ACC112 (cell line): ENCODE measurements around the gene SEPTIN3.

Source experiments
- H2AFZ ChIP-seq: fragments of 200-600 bp; sonication (generic); one replicate; pipeline ENCODE4 v1.6.0; 2017; ENCODE audit warnings: antibody characterized with exemption, low read length; ENCODE audit not compliant: unreplicated experiment
- H3K27ac ChIP-seq: fragments of 200-600 bp; sonication (generic); 2 replicates; pipeline ENCODE4 v1.5.1; 2014; ENCODE audit warnings: low read depth, mild to moderate bottlenecking, antibody characterized with exemption, low read length, moderate library complexity
- H3K27me3 ChIP-seq: fragments of 200-600 bp; sonication (generic); 2 replicates; pipeline ENCODE4 v1.6.1; 2014; ENCODE audit warnings: mild to moderate bottlenecking, antibody characterized with exemption, low read length, moderate library complexity, mixed read lengths; ENCODE audit not compliant: insufficient read depth
- H3K36me3 ChIP-seq: fragments of 200-600 bp; sonication (generic); 2 replicates; pipeline ENCODE4 v1.6.1; 2016; ENCODE audit warnings: mild to moderate bottlenecking, antibody characterized with exemption, low read length, moderate library complexity, mixed read lengths; ENCODE audit not compliant: insufficient read depth
- H3K4me1 ChIP-seq: fragments of 200-600 bp; sonication (generic); one replicate; pipeline ENCODE4 v1.6.1; 2016; ENCODE audit warnings: low read length, mixed read lengths; ENCODE audit not compliant: insufficient read depth, unreplicated experiment, control insufficient read depth
- H3K4me3 ChIP-seq: fragments of 200-600 bp; sonication (generic); 2 replicates; pipeline ENCODE4 v1.5.1; 2014; ENCODE audit warnings: mild to moderate bottlenecking, low read depth, low read length
- H3K79me2 ChIP-seq: fragments of 200-600 bp; sonication (generic); one replicate; pipeline ENCODE4 v1.6.0; 2016; ENCODE audit warnings: low read length; ENCODE audit not compliant: control insufficient read depth, unreplicated experiment, insufficient read depth

Gene SEPTIN3

DNA sequence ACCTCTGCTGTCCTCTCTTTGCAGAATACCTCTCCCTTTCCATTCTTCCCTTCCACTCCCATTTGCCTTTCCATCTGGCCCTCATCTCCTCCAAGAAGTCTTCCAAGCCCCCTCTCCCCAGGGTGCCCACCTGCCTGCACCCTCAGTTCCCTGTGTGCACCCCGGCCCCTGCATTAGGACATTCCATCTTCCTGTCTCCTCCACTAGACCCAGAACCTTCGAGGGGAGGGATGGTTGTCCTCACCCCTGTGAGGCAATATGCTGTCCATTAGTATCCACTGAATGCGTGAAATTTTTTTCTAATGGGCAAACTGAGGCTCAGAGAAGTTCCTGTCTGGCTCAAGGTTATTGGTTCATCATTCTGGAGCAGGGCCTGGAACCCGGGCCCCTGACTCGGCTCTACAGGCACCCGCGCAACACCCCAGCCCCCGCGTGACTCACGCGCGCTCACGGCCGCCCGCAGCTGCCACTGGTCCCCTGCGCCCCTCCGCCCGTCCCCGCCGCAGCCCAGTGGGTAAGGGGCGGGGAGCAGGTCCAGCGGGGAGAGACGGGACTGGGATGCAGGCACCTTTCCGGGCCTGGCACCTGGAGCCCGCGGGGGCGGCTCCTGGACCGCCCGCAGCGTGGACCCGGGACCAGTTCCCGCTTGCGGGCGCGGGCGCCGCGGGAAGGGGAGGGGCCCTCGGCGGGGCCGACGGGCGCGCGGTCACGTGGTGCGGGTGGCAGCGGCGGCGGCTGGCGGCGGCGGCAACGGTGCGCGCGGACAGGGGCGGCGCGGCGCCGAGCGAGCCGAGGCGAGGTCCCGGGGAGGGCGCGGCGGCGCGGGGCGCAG, 7.0 kb downstream of the SEPTIN3 start:
- Histone ChIP-seq H3K4me1 (no peaks in the 10 kb centered on the region), H3K4me3 (peak overlapping the region; percentile 68), H3K36me3 (no peaks in the 10 kb centered on the region), H2AFZ (peak overlapping the region; percentile 50), H3K27me3 (peaks cover 38% of the 10 kb centered on the region), H3K79me2 (no peaks in the 10 kb centered on the region), H3K27ac (no peak overlapping the region)

GRCh38 chr22:41976961-41977566, 7.8 kb downstream of the SEPTIN3 start:
- Histone ChIP-seq H3K27me3 (peaks cover 38% of the 10 kb centered on the region), H3K79me2 (no peaks in the 10 kb centered on the region), H2AFZ (no peak overlapping the region), H3K36me3 (no peaks in the 10 kb centered on the region), H3K27ac (no peak overlapping the region), H3K4me1 (no peaks in the 10 kb centered on the region), H3K4me3 (peak overlapping the region; percentile 53; the same call in 1 of the 2 replicates)

DNA sequence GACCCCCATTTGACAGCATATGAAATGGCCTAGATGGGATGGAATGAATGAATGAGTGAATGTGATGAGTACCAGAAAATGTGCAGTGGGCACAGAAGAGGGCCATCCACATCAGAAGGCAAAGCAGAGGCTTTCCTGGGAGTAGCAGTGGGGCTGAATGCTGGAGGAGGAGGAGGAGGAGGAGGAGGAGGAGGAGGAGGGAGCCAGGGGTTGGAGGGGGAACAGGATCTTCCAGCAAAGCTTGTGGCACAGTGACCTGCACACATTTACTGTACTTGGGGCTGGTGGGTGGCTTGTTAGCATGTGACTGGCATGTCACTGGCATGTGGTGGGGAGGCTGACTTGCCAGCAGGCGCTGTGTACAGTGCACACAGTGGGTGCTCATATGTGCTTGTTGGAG, 9.5 kb downstream of the SEPTIN3 start:
- Histone ChIP-seq H3K27me3 (peaks cover 33% of the 10 kb centered on the region), H3K36me3 (no peaks in the 10 kb centered on the region), H3K27ac (no peak overlapping the region), H3K4me3 (no peak overlapping the region), H3K4me1 (peaks cover 5% of the 10 kb centered on the region), H3K79me2 (no peaks in the 10 kb centered on the region), H2AFZ (no peak overlapping the region)

DNA sequence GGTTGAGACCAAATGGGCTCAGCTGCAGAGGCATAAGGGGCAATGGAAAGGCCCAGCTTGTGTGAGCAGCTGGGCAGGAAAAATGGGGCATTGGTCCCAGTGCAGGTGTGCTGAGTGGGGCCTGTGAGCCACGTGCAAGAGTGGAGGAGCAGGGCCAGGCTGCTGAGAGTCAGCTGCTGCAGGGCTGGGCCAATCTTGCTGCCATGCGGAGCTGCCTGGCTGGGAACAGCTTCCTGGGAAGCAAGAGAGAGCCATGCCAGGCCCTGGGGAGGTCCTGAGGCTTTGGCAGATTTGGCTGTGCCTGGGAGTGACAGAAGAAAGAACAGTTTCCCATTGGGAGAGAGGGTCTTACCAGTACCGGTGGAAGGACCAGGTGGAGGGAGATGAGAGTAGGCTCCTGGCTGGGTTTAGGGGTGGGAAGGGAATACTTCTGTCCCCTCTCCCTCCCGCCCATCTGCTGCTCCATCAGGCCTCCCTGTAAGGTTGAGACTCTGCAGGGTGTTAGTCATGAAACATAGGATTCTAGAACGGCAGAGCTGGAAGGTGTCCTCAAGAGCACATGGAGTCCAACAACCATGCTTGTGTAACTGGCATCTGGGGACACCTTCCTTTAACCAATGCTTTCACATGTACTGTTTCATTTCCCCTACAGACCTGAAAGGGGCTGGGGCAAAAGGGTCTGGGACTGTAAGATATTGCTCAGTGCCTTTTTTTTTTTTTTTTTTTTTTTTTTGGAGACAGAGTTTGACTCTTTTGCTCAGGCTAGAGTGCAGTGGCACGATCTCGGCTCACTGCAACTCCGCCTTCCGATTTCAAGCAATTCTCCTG, 10.4 kb downstream of the SEPTIN3 start:
- H3K4me1 ChIP-seq: peaks cover 7% of the 10 kb centered on the region

DNA sequence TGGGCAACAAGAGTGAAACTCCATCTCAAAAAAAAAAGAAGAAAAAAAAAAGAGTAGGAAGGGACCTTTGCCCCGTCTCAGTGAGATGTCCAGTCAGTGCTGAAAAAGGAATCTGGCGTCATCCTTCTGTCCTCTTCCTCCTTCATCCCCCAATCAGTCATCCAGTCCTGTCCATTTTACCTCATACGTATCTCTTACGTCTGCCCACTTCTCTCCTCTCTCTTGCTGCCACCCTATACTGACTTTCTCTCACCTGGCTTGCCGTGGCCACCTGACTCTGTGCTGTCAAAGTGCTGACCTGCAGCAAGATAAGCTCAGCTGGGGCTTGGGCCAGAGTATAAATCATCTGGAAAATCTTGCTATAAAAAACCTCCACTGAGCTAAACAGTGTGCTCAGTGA, 13.6 kb downstream of the SEPTIN3 start:
- Histone ChIP-seq H3K79me2 (no peaks in the 10 kb centered on the region), H3K27ac (no peak overlapping the region), H2AFZ (no peak overlapping the region)

More for the DNA sequence above, 10.4 kb downstream of the SEPTIN3 start:
- H3K79me2 ChIP-seq: no peaks in the 10 kb centered on the region
- H3K4me3 ChIP-seq: no peak overlapping the region
- no peaks in the 10 kb centered on the region for H3K36me3 ChIP-seq
- peaks cover 33% of the 10 kb centered on the region for H3K27me3 ChIP-seq
- H2AFZ ChIP-seq: no peak overlapping the region
- H3K27ac ChIP-seq: no peak overlapping the region

DNA sequence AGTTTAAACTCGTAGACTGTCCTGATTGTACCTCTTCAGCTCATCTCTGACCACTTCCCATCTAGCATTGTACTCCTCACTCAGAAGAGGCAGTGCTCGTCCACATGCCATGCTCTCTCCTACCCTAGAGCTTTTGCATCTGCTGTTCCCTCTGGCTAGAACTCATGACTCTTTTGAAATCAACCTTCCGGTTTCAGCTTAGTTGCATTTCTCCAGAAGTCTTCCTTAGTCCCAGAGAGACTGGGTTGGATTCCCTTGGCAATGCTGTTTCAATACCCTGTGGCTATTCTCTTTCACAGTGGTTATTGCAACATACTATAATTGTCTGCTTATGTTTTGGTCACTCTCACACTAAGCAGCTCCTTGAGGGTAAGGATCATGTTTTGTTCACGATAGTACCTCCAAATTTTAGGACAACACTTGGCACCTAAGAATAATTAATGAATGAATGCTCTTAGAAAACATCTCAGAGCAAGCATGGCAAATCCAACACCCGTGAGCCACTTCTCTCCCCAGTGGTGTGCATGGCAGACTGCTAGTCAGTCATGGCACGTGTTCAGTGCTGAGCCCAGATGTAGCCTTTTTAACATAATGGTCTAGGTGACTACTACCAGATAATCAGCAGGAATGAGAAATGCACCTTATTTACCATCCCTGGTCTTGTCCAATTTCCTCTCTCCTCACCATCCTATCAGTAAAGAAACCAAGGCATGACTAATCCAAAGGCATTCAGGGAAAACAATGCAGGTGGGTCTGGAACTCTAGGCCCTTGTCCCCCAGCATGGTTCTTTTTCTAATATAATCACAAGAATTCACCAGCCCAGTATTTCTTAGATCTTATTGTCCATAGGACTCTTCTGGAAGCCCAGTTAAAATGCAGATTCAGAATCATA, 14.5 kb downstream of the SEPTIN3 start:
- Histone ChIP-seq H3K79me2 (no peaks in the 10 kb centered on the region), H3K27me3 (no peaks in the 10 kb centered on the region), H3K4me1 (peaks cover 7% of the 10 kb centered on the region), H3K27ac (no peak overlapping the region), H3K4me3 (no peak overlapping the region), H3K36me3 (no peaks in the 10 kb centered on the region), H2AFZ (no peak overlapping the region)

More for the DNA sequence above, 13.6 kb downstream of the SEPTIN3 start:
- no peak overlapping the region for H3K4me3 ChIP-seq
- no peaks in the 10 kb centered on the region for H3K36me3 ChIP-seq
- H3K4me1 ChIP-seq: peaks cover 7% of the 10 kb centered on the region
- peaks cover 5% of the 10 kb centered on the region; the same call in 1 of the 2 replicates for H3K27me3 ChIP-seq

GRCh38 chr22:41987276-41987675, 18.0 kb downstream of the SEPTIN3 start:
- no peaks in the 10 kb centered on the region for H3K79me2 ChIP-seq
- no peaks in the 10 kb centered on the region for H3K36me3 ChIP-seq
- peaks cover 7% of the 10 kb centered on the region for H3K4me1 ChIP-seq
- H3K27me3 ChIP-seq: no peaks in the 10 kb centered on the region
- H3K4me3 ChIP-seq: no peak overlapping the region
- no peak overlapping the region for H2AFZ ChIP-seq
- H3K27ac ChIP-seq: no peak overlapping the region

- Histone ChIP-seq H3K36me3 (no peaks in the 10 kb centered on the region), H3K4me1 (no peaks in the 10 kb centered on the region), H3K27me3 (no peaks in the 10 kb centered on the region), H3K4me3 (no peak overlapping the region), H3K27ac (no peak overlapping the region), H2AFZ (no peak overlapping the region), H3K79me2 (no peaks in the 10 kb centered on the region)
These were observed 20.0 kb downstream of the SEPTIN3 start for GRCh38 chr22:41989246-41989645.

DNA sequence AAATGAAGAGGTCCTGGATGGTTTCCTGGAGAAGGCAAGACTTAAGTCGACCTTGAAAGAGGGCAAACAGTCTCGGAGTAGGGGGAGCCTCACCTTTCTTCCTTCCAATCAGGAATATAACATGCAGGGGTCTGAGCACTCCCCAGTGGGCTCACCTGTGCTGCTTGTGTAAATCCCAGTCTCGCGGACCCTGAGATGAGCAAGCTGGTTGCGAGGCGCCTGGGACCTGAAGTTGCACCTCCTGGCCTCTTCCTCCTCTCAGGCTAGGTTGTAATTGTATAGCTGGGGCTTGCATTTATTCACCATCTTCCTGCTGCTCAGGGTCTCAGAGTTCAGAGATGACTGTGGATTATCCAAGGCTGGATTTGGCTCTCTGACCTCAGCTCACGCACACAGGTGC, 21.9 kb downstream of the SEPTIN3 start:
- no peaks in the 10 kb centered on the region for H3K27me3 ChIP-seq
- no peak overlapping the region for H2AFZ ChIP-seq
- H3K27ac ChIP-seq: no peak overlapping the region
- no peak overlapping the region for H3K4me3 ChIP-seq
- no peaks in the 10 kb centered on the region for H3K4me1 ChIP-seq
- no peaks in the 10 kb centered on the region for H3K79me2 ChIP-seq
- no peaks in the 10 kb centered on the region for H3K36me3 ChIP-seq

GRCh38 chr22:41992496-41992895, 23.3 kb downstream of the SEPTIN3 start:
- H3K27ac ChIP-seq: no peak overlapping the region
- no peaks in the 10 kb centered on the region for H3K4me1 ChIP-seq
- H3K79me2 ChIP-seq: no peaks in the 10 kb centered on the region
- H3K4me3 ChIP-seq: no peak overlapping the region
- H2AFZ ChIP-seq: no peak overlapping the region
- no peaks in the 10 kb centered on the region for H3K27me3 ChIP-seq
- no peaks in the 10 kb centered on the region for H3K36me3 ChIP-seq
